GM12878 (cell line): ENCODE results near the gene SYPL2. TPM values are rescaled to one million over a fixed set of nuclear protein-coding genes. Genes with fewer than 3 reads are reported as not detected.
A peak's percentile ranks its signal among the peaks of the same experiment; 100 is the strongest.

Experiments used
- ATAC-seq: fragments of 200-7000 bp; cut with Tn5 transposase; 3 replicates; pipeline ENCODE4 v1.9.1; 2020; ENCODE audit warnings: mild to moderate bottlenecking, moderate library complexity
- BruUV-seq: library from RNA; stranded (reverse); fragments of 400-500 nt; replicated peaks from 2 replicates; lab custom pipeline; 2021; lab: Mats Ljungman, UMichigan
- CTCF ChIA-PET: fragments of 300-600 bp; sonication (Branson Sonifier 250); formaldehyde crosslinking; extraction: SDS; loops from one replicate; lab custom pipeline; 2021; ENCODE audit warnings: inconsistent platforms; lab: Yijun Ruan, JAX
- POLR2A ChIA-PET: fragments of 350-600 bp; formaldehyde crosslinking; extraction: SDS; loops from one replicate; lab custom pipeline; 2021; ENCODE audit warnings: inconsistent platforms; lab: Charles Lee
- RAD21 ChIA-PET: fragments of 300-600 bp; sonication (Branson Sonifier 250); formaldehyde crosslinking; loops from one replicate; lab custom pipeline; 2023; ENCODE audit warnings: antibody characterized with exemption; ENCODE audit not compliant: unreplicated experiment; lab: Charles Lee
- SMC1A ChIA-PET: fragments of 300-600 bp; sonication (Branson Sonifier 250); formaldehyde crosslinking; loops from one replicate; lab custom pipeline; 2023; ENCODE audit not compliant: unreplicated experiment, uncharacterized antibody; lab: Charles Lee
- DNase-seq: peaks from one replicate; pipeline ENCODE4 v3.0.0-alpha.2; 2011; ENCODE audit warnings: low read depth, low spot score
- FAIRE-seq: peaks from 3 replicates; lab custom pipeline; 2011; peaks lifted over from hg19 to GRCh38; lab: Jason Lieb, UNC
- H2AFZ ChIP-seq: 2 replicates; pipeline ENCODE4 v1.6.0; 2011; ENCODE audit warnings: low read depth, low read length, control low read depth; ENCODE audit not compliant: control insufficient read depth
- H3K27ac ChIP-seq: 2 replicates; pipeline ENCODE4 v1.5.1; 2011; ENCODE audit warnings: control low read depth; ENCODE audit not compliant: control insufficient read depth, insufficient read depth
- H3K27me3 ChIP-seq, 2 experiments: replicated peaks in 1 of 2; 2 replicates each; pipeline versions ENCODE4 v1.6.0 to v1.6.1; 2011; ENCODE audit warnings: low read length in 1 of 2; ENCODE audit not compliant: control insufficient read depth in 2 of 2, insufficient read depth in 2 of 2
- H3K36me3 ChIP-seq, 2 experiments: 2 replicates each; pipeline ENCODE4 v1.5.1; 2011; ENCODE audit warnings: low read length in 1 of 2; ENCODE audit not compliant: control insufficient read depth in 2 of 2, insufficient read depth in 2 of 2
- H3K4me1 ChIP-seq: 2 replicates; pipeline ENCODE4 v1.6.1; 2011; ENCODE audit warnings: mild to moderate bottlenecking, low read length, moderate library complexity, mixed read lengths; ENCODE audit not compliant: control insufficient read depth, insufficient read depth
- H3K4me2 ChIP-seq: 2 replicates; pipeline ENCODE4 v1.6.0; 2011; ENCODE audit warnings: control low read depth; ENCODE audit not compliant: control insufficient read depth, insufficient read depth
- H3K4me3 ChIP-seq: fragments of 200-600 bp; sonication (generic); 2 replicates; pipeline ENCODE4 v1.5.1; 2016
- H3K79me2 ChIP-seq: 2 replicates; pipeline ENCODE4 v1.6.0; 2011; ENCODE audit warnings: low read length; ENCODE audit not compliant: control insufficient read depth, insufficient read depth
- H3K9ac ChIP-seq: 2 replicates; pipeline ENCODE4 v1.8.0; 2011; ENCODE audit warnings: low read length, control low read depth, mixed read lengths; ENCODE audit not compliant: control insufficient read depth, insufficient read depth
- H3K9me3 ChIP-seq: replicated peaks from 3 replicates; pipeline ENCODE4 v1.5.1; 2011; ENCODE audit warnings: mild to moderate bottlenecking, low read length; ENCODE audit not compliant: control insufficient read depth, insufficient read depth
- H4K20me1 ChIP-seq: 2 replicates; pipeline ENCODE4 v1.6.0; 2011; ENCODE audit not compliant: control insufficient read depth, insufficient read depth
- CREB1 ChIP-seq: IDR thresholded peaks from 2 replicates; pipeline ENCODE4 v1.6.1; 2012; ENCODE audit warnings: low read depth, mild to moderate bottlenecking, inconsistent platforms
- EGR1 ChIP-seq, 2 experiments: IDR thresholded peaks; 1 replicate in 1 of 2; 2 replicates in 1 of 2; pipeline ENCODE4 v1.6.1; 2011 to 2012; ENCODE audit warnings: low read depth in 2 of 2, low read length in 2 of 2, borderline replicate concordance in 1 of 2, mild to moderate bottlenecking in 1 of 2, moderate library complexity in 1 of 2
- EP300 ChIP-seq, 2 experiments: fragments of 150-350 bp in 1 of 2; IDR thresholded peaks; 2 replicates each; pipeline ENCODE4 v1.6.1; 2011 to 2012; ENCODE audit warnings: low read depth in 2 of 2, low read length in 2 of 2, borderline replicate concordance in 1 of 2, improper control_type of control experiment in 1 of 2, inconsistent platforms in 1 of 2; ENCODE audit not compliant: control insufficient read depth in 1 of 2
- HDAC2 ChIP-seq: fragments of 200-600 bp; sonication (generic); IDR thresholded peaks from 2 replicates; pipeline ENCODE4 v1.6.1; 2017
- HDGF ChIP-seq: fragments of 450-650 bp; IDR thresholded peaks from 2 replicates; pipeline ENCODE4 v1.6.1; 2016; ENCODE audit warnings: antibody characterized with exemption
- IKZF1 ChIP-seq: fragments of 450-650 bp; conservative IDR thresholded peaks from 2 replicates; pipeline ENCODE4 v1.6.1; 2017; ENCODE audit warnings: antibody characterized with exemption, mild to moderate bottlenecking
- IKZF2 ChIP-seq, 2 experiments: fragments of 450-650 bp; IDR thresholded peaks; 2 replicates each; pipeline ENCODE4 v1.6.1; 2017; ENCODE audit warnings: mild to moderate bottlenecking in 2 of 2, moderate library complexity in 2 of 2
- JUNB ChIP-seq: IDR thresholded peaks from 2 replicates; pipeline ENCODE4 v1.6.1; 2016; ENCODE audit warnings: antibody characterized with exemption, mild to moderate bottlenecking
- JUND ChIP-seq: IDR thresholded peaks from 2 replicates; pipeline ENCODE4 v1.6.1; 2012; ENCODE audit warnings: low read depth, mild to moderate bottlenecking, low read length, improper control_type of control experiment, moderate library complexity
- MEF2B ChIP-seq: fragments of 450-650 bp; IDR thresholded peaks from 2 replicates; pipeline ENCODE4 v1.6.1; 2018; ENCODE audit warnings: mild to moderate bottlenecking, moderate library complexity; ENCODE audit not compliant: partially characterized antibody, poor library complexity, severe bottlenecking
- MYC ChIP-seq: IDR thresholded peaks from 2 replicates; pipeline ENCODE4 v1.6.1; 2011; ENCODE audit warnings: mild to moderate bottlenecking, low read length, moderate library complexity, inconsistent platforms; ENCODE audit not compliant: insufficient read depth, insufficient replicate concordance, insufficient read length, severe bottlenecking
- NRF1 ChIP-seq: conservative IDR thresholded peaks from 2 replicates; pipeline ENCODE4 v1.6.1; 2011; ENCODE audit warnings: mild to moderate bottlenecking, low read depth, low read length, improper control_type of control experiment
- TCF3 ChIP-seq: IDR thresholded peaks from 2 replicates; pipeline ENCODE4 v1.6.1; 2012; ENCODE audit warnings: low read depth, mild to moderate bottlenecking, low read length, borderline replicate concordance; ENCODE audit not compliant: insufficient read depth
- WRNIP1 ChIP-seq: IDR thresholded peaks from 2 replicates; pipeline ENCODE4 v1.6.1; 2011; ENCODE audit warnings: low read depth, low read length, improper control_type of control experiment, borderline replicate concordance
- YY1 ChIP-seq: IDR thresholded peaks from 2 replicates; pipeline ENCODE4 v1.6.1; 2011; ENCODE audit warnings: low read depth, mild to moderate bottlenecking, low read length
- ZBTB40 ChIP-seq: fragments of 450-650 bp; IDR thresholded peaks from 2 replicates; pipeline ENCODE4 v1.6.1; 2016; ENCODE audit warnings: mild to moderate bottlenecking, moderate library complexity, borderline replicate concordance
- ZNF207 ChIP-seq: fragments of 450-650 bp; IDR thresholded peaks from 2 replicates; pipeline ENCODE4 v1.6.1; 2014; ENCODE audit warnings: antibody characterized with exemption, mild to moderate bottlenecking, borderline replicate concordance
- ZNF274 ChIP-seq: IDR thresholded peaks from one replicate; pipeline ENCODE4 v1.8.0; 2011; ENCODE audit not compliant: insufficient read length, insufficient read depth
- WGBS: methylation state at CpG from one replicate; pipeline ENCODE4 v1.1.6; 2016; ENCODE audit warnings: low lambda C conversion rate; ENCODE audit not compliant: insufficient replicate concordance, insufficient coverage; ENCODE audit errors: missing lambda C conversion rate; 5-methylcytosine and 5-hydroxymethylcytosine counted together
- in situ Hi-C: fragments of 300-500 bp; cut with MboI; formaldehyde crosslinking; loops from 9 replicates; pipeline ENCODE4 v1.14.3; 2018; ENCODE audit warnings: mixed read lengths
- intact Hi-C: fragments of 100-400 bp; cut with micrococcal nuclease; formaldehyde crosslinking; loops from one replicate; pipeline ENCODE4 v1.14.2; 2022; ENCODE audit not compliant: unreplicated experiment
- polyA plus RNA-seq, 11 experiments: library from polyadenylated mRNA; depleted of rRNA in 4 of 11; unstranded in 6 of 11; stranded (reverse) in 5 of 11; fragments of >200 nt; fragmentation: Nextera tagmentation in 4 of 11; fragmentation: Illumina TruSeq in 1 of 11; extraction: Ambion mirVana in 4 of 11; extraction: Trizol in 1 of 11; gene quantifications; 1 replicate in 1 of 11; 2 replicates in 10 of 11; pipeline versions ENCODE4 v1.2.1 to v1.2.3, GENCODE V29; 2011 to 2016; ENCODE audit warnings: inconsistent platforms in 2 of 11, missing spikeins in 2 of 11, low read depth in 1 of 11
- total RNA-seq, 4 experiments: library from RNA; depleted of rRNA in 3 of 4; stranded (reverse); fragments of >200 nt in 3 of 4; fragmentation: Illumina TruSeq in 1 of 4; extraction: Trizol in 1 of 4; gene quantifications; 2 replicates each; pipeline versions ENCODE4 v1.2.1 to v1.2.3, GENCODE V29; 2013 to 2021
- TF ChIP-seq, protein P1 (sequence below): IDR thresholded peaks from 2 replicates; pipeline ENCODE4 v1.6.1; 2012; ENCODE audit warnings: low read depth, low read length, improper control_type of control experiment

The SYPL2 gene
- total and polyA plus RNA-seq, 10 of the 15 experiments (the other 5 are each of a cell fraction or from before 2014, with no cell fraction given) = 0.04 to 0.11 (median 0.06) TPM; not detected in 3

DNA sequence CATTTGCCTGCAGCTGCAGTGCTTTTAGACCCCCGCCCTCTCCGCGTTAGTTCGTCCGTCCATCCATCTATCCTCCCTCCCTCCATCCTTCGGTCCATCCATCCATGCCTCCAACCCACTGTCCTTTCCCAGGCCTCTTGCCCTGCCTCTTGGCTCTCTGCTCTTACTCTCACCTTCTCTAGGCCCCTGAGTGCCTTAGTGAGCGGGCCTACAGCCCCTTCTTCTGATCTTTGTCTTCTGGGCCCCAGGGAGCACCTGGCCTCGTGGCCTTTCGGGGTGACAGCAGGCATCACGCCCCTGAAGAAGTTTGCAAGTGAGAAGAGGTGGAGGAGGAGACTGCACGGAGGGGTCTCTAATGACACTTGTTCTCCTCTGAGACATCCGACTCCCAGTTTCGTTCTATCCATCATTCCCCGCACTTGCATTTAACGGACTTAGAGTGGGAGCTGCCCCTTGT lies 18.2 kb downstream of the SYPL2 start (continued):
- TF ChIP-seq EP300 (IDR thresholded peaks at IDR 0.05; ENCODE audit: borderline replicate concordance in 1 of 2, control insufficient read depth in 1 of 2, low read depth in 2 of 2, low read length in 2 of 2) (0 out of 4 replicates have a peak, but pooled peaks of 1 of the 2 experiments have one; percentile 1), JUNB (no peak), CREB1 (no peak), TCF3 (no peak), HDGF (peak; percentile 88; the same call in 1 of the 2 replicates), ZNF274 (no peak)
- TF ChIP-seq, protein P1, sequence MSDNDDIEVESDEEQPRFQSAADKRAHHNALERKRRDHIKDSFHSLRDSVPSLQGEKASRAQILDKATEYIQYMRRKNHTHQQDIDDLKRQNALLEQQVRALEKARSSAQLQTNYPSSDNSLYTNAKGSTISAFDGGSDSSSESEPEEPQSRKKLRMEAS = peak; percentile 23; the same call in 1 of the 2 replicates

DNA sequence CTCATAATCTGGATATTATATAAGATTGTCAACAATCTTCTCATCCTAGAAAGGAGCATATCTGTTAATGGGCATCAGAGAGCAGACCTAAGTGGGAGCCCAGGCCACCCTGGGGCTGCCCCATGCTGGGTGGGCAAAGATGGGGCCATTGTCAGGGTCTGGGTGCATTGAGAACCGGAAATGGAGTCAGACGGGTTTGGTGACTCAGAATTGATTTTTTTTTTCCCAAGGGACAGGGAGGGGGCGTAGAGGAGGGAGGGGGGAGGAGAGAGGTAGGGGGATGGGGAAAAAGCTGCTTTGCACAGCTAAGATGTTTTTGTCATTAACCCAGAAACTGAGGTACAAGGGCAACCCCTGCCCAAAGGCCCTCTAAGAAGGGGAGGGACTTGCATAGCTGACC lies 18.7 kb downstream of the SYPL2 start:
- Histone ChIP-seq H3K27ac (no peak overlapping the region), H3K36me3 (peaks cover 0 to 2% of the 10 kb centered on the region in 2 experiments), H3K9ac (peak overlapping the region; percentile 82; the same call in 1 of the 2 replicates), H3K4me3 (peak overlapping the region; percentile 68), H2AFZ (no peak overlapping the region; the same call in 1 of the 2 replicates), H4K20me1 (no peaks in the 10 kb centered on the region), H3K79me2 (peaks cover 9% of the 10 kb centered on the region), H3K9me3 (no peaks in the 10 kb centered on the region), H3K4me2 (peak overlapping the region; percentile 98), H3K4me1 (peaks cover 10% of the 10 kb centered on the region), H3K27me3 (peaks cover 0 to 3% of the 10 kb centered on the region in 2 experiments; a peak in 2 of 4 replicates)
- ATAC-seq (peak; percentile 9; the same call in 1 of the 3 replicates), FAIRE-seq (no peak), DNase-seq (no peak)
- BruUV-seq = no TSS peak
- ChIA-PET SMC1A (interaction anchor here (0.7 to 5.0 kb wide), 5 partner anchors 9 to 64 kb away, joined by 3 to 55 read pairs (median 3); partner anchors contain the start of genes CYB561D1 and GNAI3), RAD21 (interaction anchor here (0.6 to 2.8 kb wide), 7 partner anchors 9 to 61 kb away, joined by 3 to 22 read pairs (median 4); no protein-coding TSS in a partner anchor), CTCF (interaction anchor here (1.0 to 5.7 kb wide), 7 partner anchors 9 to 202 kb away, joined by 3 to 91 read pairs (median 5); partner anchors contain the start of genes CYB561D1 and PSRC1), POLR2A (interaction anchor here (1.2 to 4.8 kb wide), 4 partner anchors 9 to 59 kb away, joined by 3 to 26 read pairs (median 10); partner anchors contain the start of genes CYB561D1 and PSMA5)
- intact Hi-C loops = no loop called here
- WGBS = 0% methylated on average over 1 of the region's 3 CpGs
- in situ Hi-C loops = loop anchor here (5.0 kb wide), 1 partner anchor 137 kb away; no protein-coding TSS in a partner anchor
- peak; percentile 79 for TF ChIP-seq MEF2B
- no peak for TF ChIP-seq NRF1
- TF ChIP-seq IKZF2 (IDR thresholded peaks at IDR 0.05) = no peak
- no peak for TF ChIP-seq HDAC2
- 0 out of 3 replicates have a peak, but pooled peaks of 1 of the 2 experiments have one; percentile 13 for TF ChIP-seq EGR1 (IDR thresholded peaks at IDR 0.05; ENCODE audit: borderline replicate concordance in 1 of 2, low read depth in 2 of 2, low read length in 2 of 2)
- no peak for TF ChIP-seq WRNIP1
- no peak for TF ChIP-seq IKZF1
- TF ChIP-seq ZBTB40 = no peak
- TF ChIP-seq MYC = no peak
- TF ChIP-seq JUND = no peak
- TF ChIP-seq ZNF207 = no peak
- 0 out of 2 replicates have a peak, but pooled peaks have one; percentile 27 for TF ChIP-seq YY1
